Colonic mucosa (tissue), 4 donors: ENCODE results near the gene SESN2. TPM values are rescaled to one million over a fixed set of nuclear protein-coding genes. Genes with fewer than 3 reads are reported as not detected.

Source experiments
- DNase-seq: peaks from one replicate; pipeline ENCODE4 v3.0.0-alpha.2; 2020
- H3K27ac ChIP-seq: fragments of 200-600 bp; one replicate; pipeline ENCODE4 v1.8.0; 2021
- H3K27me3 ChIP-seq: fragments of 200-600 bp; one replicate; pipeline ENCODE4 v1.8.0; 2021
- H3K36me3 ChIP-seq: fragments of 200-600 bp; one replicate; pipeline ENCODE4 v1.8.0; 2021
- H3K4me1 ChIP-seq: fragments of 200-600 bp; one replicate; pipeline ENCODE4 v1.8.0; 2021; ENCODE audit warnings: mild to moderate bottlenecking
- H3K4me3 ChIP-seq: fragments of 200-600 bp; one replicate; pipeline ENCODE4 v1.8.0; 2021
- H3K9ac ChIP-seq, 2 donors: one replicate each; pipeline ENCODE4 v1.7.0; 2013; ENCODE audit warnings: control low read depth in 2 of 2, low read depth in 2 of 2, low read length in 2 of 2
- H3K9me3 ChIP-seq: fragments of 200-600 bp; one replicate; pipeline ENCODE4 v1.8.0; 2021
- CTCF ChIP-seq: fragments of 200-600 bp; IDR thresholded peaks from one replicate; pipeline ENCODE4 v1.8.0; 2022; ENCODE audit warnings: antibody characterized with exemption, mild to moderate bottlenecking
- intact Hi-C: fragments of 100-400 bp; cut with DNase I; formaldehyde crosslinking; loops from one replicate; pipeline ENCODE4 v1.14.1; 2022
- total RNA-seq, 2 donors: library from RNA; stranded (reverse); fragmentation: NEBNext Ultra II Directional in 1 of 2; extraction: Animal tissue kit (Norgen Biotek cat#: 25700) in 1 of 2; gene quantifications; one replicate each; pipeline ENCODE4 v1.2.1, GENCODE V29; 2021
- donor health status: healthy.
- donor health status: DM: no; HTN: no; CAD: no.
- donor health status: DM: no; HTN: no; CAD: no.

SESN2 gene
- total RNA-seq, 2 donors from 2014 or later = 34.0 to 34.6 TPM

DNA sequence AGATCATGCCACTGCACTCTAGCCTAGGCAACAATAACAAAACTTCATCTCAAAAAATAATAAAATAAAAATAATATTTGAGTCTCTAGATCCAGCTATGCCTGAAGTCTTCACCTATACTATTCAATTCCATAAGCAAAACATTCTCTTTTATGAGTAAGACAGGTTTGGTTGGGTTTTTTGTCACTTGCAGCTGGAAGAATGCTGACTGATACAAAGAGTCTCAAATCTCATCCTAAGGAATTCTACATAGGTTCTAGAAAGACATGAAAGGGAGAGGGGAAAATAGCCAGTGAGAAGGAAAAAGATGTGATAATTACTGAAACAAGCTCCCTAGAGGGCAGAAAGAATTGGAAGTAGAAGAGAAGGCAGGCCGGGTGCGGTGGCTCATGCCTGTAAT lies 39.1 kb downstream of the SESN2 start:
- intact Hi-C loops = no loop called here
- no peak for TF ChIP-seq CTCF
- Histone ChIP-seq H3K9ac (no peak overlapping the region), H3K36me3 (no peaks in the 10 kb centered on the region), H3K27me3 (no peaks in the 10 kb centered on the region), H3K27ac (no peak overlapping the region), H3K9me3 (no peaks in the 10 kb centered on the region), H3K4me1 (peaks cover 8% of the 10 kb centered on the region), H3K4me3 (no peak overlapping the region)
- DNase-seq = no peak

DNA sequence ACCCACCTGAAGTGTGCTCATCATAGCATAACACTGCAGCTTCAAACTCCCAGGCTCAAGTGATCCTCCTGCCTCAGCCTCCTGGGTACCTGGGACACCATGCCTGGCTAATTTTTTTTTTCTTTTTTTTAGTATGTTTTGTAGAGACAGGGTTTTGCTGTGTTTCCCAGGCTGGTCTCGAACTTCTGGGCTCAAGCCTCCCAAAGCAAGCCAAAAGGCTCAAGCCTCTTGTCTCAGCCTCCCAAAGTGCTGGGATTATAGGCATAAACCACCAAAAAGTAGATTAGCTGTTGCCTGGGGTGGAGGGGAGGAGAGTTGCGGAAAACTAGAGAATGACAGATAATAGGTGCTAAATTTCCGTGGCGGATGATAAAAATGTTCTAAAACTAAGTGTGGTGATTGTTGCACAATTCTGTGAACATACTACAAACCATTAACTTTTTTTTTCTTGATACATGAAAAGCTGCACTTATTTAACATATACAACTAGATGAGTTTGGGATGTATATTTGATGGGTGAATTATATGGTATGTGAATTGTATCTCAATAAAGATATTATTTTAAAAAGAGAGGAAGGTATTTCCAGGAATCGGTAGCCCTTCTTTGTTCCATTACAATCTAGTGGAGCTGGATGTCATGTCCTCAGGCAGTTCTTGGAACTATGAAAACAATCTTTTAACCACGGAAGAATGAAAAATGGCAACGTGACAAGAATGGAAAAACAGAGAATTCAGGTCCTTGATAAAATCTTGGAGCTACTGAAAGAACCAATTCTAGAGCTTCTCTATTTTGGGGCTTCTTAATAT lies 42.3 kb downstream of the SESN2 start:
- intact Hi-C loops = no loop called here
- H3K9me3 ChIP-seq = no peaks in the 10 kb centered on the region
- H3K4me1 ChIP-seq = peaks cover 1% of the 10 kb centered on the region
- H3K27me3 ChIP-seq = no peaks in the 10 kb centered on the region
- DNase-seq = no peak
- H3K4me3 ChIP-seq = no peak overlapping the region
- no peak for TF ChIP-seq CTCF
- H3K27ac ChIP-seq = no peak overlapping the region
- H3K9ac ChIP-seq = no peak overlapping the region
- no peaks in the 10 kb centered on the region for H3K36me3 ChIP-seq

GRCh38 chr1:28302247-28302646 lies 42.9 kb downstream of the SESN2 start:
- DNase-seq = no peak
- H3K9ac ChIP-seq = no peak overlapping the region
- H3K27ac ChIP-seq = no peak overlapping the region
- H3K36me3 ChIP-seq = no peaks in the 10 kb centered on the region
- no peaks in the 10 kb centered on the region for H3K9me3 ChIP-seq
- no peaks in the 10 kb centered on the region for H3K4me1 ChIP-seq
- intact Hi-C loops = no loop called here
- no peaks in the 10 kb centered on the region for H3K27me3 ChIP-seq
- no peak for TF ChIP-seq CTCF
- H3K4me3 ChIP-seq = no peak overlapping the region

- Histone ChIP-seq H3K4me1 (no peaks in the 10 kb centered on the region), H3K9me3 (no peaks in the 10 kb centered on the region), H3K27ac (no peak overlapping the region), H3K36me3 (no peaks in the 10 kb centered on the region), H3K4me3 (no peak overlapping the region), H3K9ac (no peak overlapping the region), H3K27me3 (no peaks in the 10 kb centered on the region)
- no peak for TF ChIP-seq CTCF
- intact Hi-C loops = no loop called here
- DNase-seq = no peak
Observed at GRCh38 chr1:28306301-28306949, 47.1 kb downstream of the SESN2 start.

GRCh38 chr1:28308750-28309149 lies 49.4 kb downstream of the SESN2 start:
- intact Hi-C loops = no loop called here
- H3K9ac ChIP-seq = no peak overlapping the region
- no peaks in the 10 kb centered on the region for H3K27me3 ChIP-seq
- H3K27ac ChIP-seq = no peak overlapping the region
- H3K9me3 ChIP-seq = no peaks in the 10 kb centered on the region
- no peak for TF ChIP-seq CTCF
- no peak for DNase-seq
- no peak overlapping the region for H3K4me3 ChIP-seq
- no peaks in the 10 kb centered on the region for H3K36me3 ChIP-seq
- no peaks in the 10 kb centered on the region for H3K4me1 ChIP-seq
